Vagina (tissue), 2 donors: ENCODE results near the gene PDK3.

ENCODE experiments used
- POLR2A ChIP-seq, 2 donors: fragments of 450-650 bp; IDR thresholded peaks; one replicate each; pipeline ENCODE4 v1.6.1; 2017; ENCODE audit warnings: antibody characterized with exemption in 2 of 2, mild to moderate bottlenecking in 2 of 2, moderate library complexity in 2 of 2
- POLR2AphosphoS5 ChIP-seq, 2 donors: sonication (generic); formaldehyde crosslinking; IDR thresholded peaks; one replicate each; pipeline ENCODE4 v1.9.0; 2017; ENCODE audit warnings: antibody characterized with exemption in 2 of 2, mild to moderate bottlenecking in 2 of 2, low read depth in 1 of 2; ENCODE audit not compliant: insufficient read depth in 1 of 2
- TF ChIP-seq, protein P1 (sequence below), 3 experiments: fragments of 450-650 bp in 2 of 3; fragments of 200-600 bp in 1 of 3; sonication (generic) in 1 of 3; IDR thresholded peaks; one replicate each; pipeline ENCODE4 v1.5.1; 2017 to 2019; ENCODE audit warnings: antibody characterized with exemption in 3 of 3, mild to moderate bottlenecking in 2 of 3, moderate library complexity in 2 of 3

DNA sequence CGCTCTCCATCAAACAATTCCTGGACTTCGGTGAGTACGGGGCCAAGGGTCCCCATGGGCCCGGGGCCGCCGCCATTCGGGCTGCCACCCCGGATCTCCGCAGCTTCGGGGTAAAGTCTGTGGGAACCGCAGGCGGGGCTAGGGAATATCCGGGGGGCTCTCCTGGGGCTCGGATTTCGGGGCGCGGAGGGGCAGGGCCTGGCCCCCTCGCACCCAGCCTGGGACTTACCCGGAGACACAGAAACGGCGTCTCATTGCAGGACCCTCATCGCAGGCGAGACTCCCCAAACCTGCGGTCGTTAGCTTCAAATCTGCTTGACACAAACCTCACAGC lies 413 bp downstream of the PDK3 start:
- TF ChIP-seq, protein P1, sequence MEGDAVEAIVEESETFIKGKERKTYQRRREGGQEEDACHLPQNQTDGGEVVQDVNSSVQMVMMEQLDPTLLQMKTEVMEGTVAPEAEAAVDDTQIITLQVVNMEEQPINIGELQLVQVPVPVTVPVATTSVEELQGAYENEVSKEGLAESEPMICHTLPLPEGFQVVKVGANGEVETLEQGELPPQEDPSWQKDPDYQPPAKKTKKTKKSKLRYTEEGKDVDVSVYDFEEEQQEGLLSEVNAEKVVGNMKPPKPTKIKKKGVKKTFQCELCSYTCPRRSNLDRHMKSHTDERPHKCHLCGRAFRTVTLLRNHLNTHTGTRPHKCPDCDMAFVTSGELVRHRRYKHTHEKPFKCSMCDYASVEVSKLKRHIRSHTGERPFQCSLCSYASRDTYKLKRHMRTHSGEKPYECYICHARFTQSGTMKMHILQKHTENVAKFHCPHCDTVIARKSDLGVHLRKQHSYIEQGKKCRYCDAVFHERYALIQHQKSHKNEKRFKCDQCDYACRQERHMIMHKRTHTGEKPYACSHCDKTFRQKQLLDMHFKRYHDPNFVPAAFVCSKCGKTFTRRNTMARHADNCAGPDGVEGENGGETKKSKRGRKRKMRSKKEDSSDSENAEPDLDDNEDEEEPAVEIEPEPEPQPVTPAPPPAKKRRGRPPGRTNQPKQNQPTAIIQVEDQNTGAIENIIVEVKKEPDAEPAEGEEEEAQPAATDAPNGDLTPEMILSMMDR (IDR thresholded peaks at IDR 0.05) = no peak
- TF ChIP-seq POLR2AphosphoS5 (IDR thresholded peaks at IDR 0.05; ENCODE audit: insufficient read depth in 1 of 2, low read depth in 1 of 2) (no peak), POLR2A (IDR thresholded peaks at IDR 0.05) (no peak)
